GM23338 (cell line): ENCODE results near the gene KNTC1. TPM values are rescaled to one million over a fixed set of nuclear protein-coding genes. Genes with fewer than 3 reads are reported as not detected.

ENCODE experiments used
- ATAC-seq: fragments of 200-7000 bp; cut with Tn5 transposase; 3 replicates; pipeline ENCODE4 v1.9.1; 2020
- DNase-seq: peaks from one replicate; pipeline ENCODE4 v3.0.0-alpha.2; 2015; ENCODE audit warnings: low spot score
- H2AFZ ChIP-seq: fragments of 200-600 bp; sonication (generic); 2 replicates; pipeline ENCODE4 v1.8.0; 2016; ENCODE audit warnings: antibody characterized with exemption, mild to moderate bottlenecking, moderate library complexity
- H3F3A ChIP-seq: fragments of 200-600 bp; sonication (generic); replicated peaks from 2 replicates; pipeline ENCODE4 v1.8.0; 2017; ENCODE audit warnings: antibody characterized with exemption, mixed run types, low read depth
- H3K27ac ChIP-seq: fragments of 200-600 bp; sonication (generic); 2 replicates; pipeline ENCODE4 v1.6.1; 2016; ENCODE audit warnings: low read depth
- H3K27me3 ChIP-seq: fragments of 200-600 bp; sonication (generic); 2 replicates; pipeline ENCODE4 v1.8.0; 2016; ENCODE audit warnings: mild to moderate bottlenecking, mixed run types, moderate library complexity; ENCODE audit not compliant: insufficient read depth
- H3K36me3 ChIP-seq: fragments of 200-600 bp; sonication (generic); 2 replicates; pipeline ENCODE4 v1.8.0; 2016; ENCODE audit warnings: mild to moderate bottlenecking; ENCODE audit not compliant: insufficient read depth
- H3K4me1 ChIP-seq: fragments of 200-600 bp; sonication (generic); 2 replicates; pipeline ENCODE4 v1.8.0; 2016; ENCODE audit warnings: mild to moderate bottlenecking, moderate library complexity; ENCODE audit not compliant: insufficient read depth
- H3K4me2 ChIP-seq: fragments of 200-600 bp; sonication (generic); 2 replicates; pipeline ENCODE4 v1.7.1; 2017; ENCODE audit warnings: mixed run types
- H3K4me3 ChIP-seq: fragments of 200-600 bp; sonication (generic); 2 replicates; pipeline ENCODE4 v1.6.1; 2016; ENCODE audit warnings: mixed run types
- H3K79me2 ChIP-seq: fragments of 200-600 bp; sonication (generic); replicated peaks from 2 replicates; pipeline ENCODE4 v1.8.0; 2017; ENCODE audit warnings: mild to moderate bottlenecking; ENCODE audit not compliant: insufficient read depth
- H3K9me2 ChIP-seq: fragments of 200-600 bp; sonication (generic); 2 replicates; pipeline ENCODE4 v1.8.0; 2017; ENCODE audit not compliant: insufficient read depth
- H4K20me1 ChIP-seq: fragments of 200-600 bp; sonication (generic); replicated peaks from 2 replicates; pipeline ENCODE4 v1.8.0; 2017; ENCODE audit warnings: mild to moderate bottlenecking; ENCODE audit not compliant: insufficient read depth
- H3K27ac Mint-ChIP-seq: 2 replicates; pipeline ENCODE4 v1.8.0; 2020; ENCODE audit warnings: inconsistent platforms, mild to moderate bottlenecking, moderate library complexity, mixed read lengths
- H3K27me3 Mint-ChIP-seq: 3 replicates; pipeline ENCODE4 v1.8.0; 2022; ENCODE audit warnings: low read depth, mild to moderate bottlenecking, moderate library complexity, mixed read lengths, inconsistent platforms; ENCODE audit not compliant: insufficient read depth, poor library complexity
- H3K36me3 Mint-ChIP-seq: 3 replicates; pipeline ENCODE4 v1.8.0; 2021; ENCODE audit warnings: low read depth, mild to moderate bottlenecking, inconsistent platforms, moderate library complexity, mixed read lengths
- H3K4me1 Mint-ChIP-seq: 3 replicates; pipeline ENCODE4 v1.8.0; 2020; ENCODE audit warnings: mild to moderate bottlenecking, inconsistent platforms, mixed read lengths
- H3K4me3 Mint-ChIP-seq: 3 replicates; pipeline ENCODE4 v1.8.0; 2021; ENCODE audit warnings: moderate library complexity, mild to moderate bottlenecking, inconsistent platforms, mixed read lengths
- H3K9me3 Mint-ChIP-seq: 3 replicates; pipeline ENCODE4 v1.8.0; 2020; ENCODE audit warnings: moderate library complexity, mild to moderate bottlenecking, inconsistent platforms, mixed read lengths
- CTCF ChIP-seq, 2 experiments: fragments of 200-600 bp in 1 of 2; sonication (generic) in 1 of 2; conservative IDR thresholded peaks; 2 replicates each; pipeline versions ENCODE4 v1.5.1 to v1.6.1; 2016 to 2017; ENCODE audit warnings: antibody characterized with exemption in 2 of 2, low read depth in 2 of 2, mild to moderate bottlenecking in 2 of 2, moderate library complexity in 1 of 2
- ETS1 ChIP-seq: IDR thresholded peaks from 2 replicates; pipeline ENCODE4 v1.6.1; 2016; ENCODE audit warnings: antibody characterized with exemption
- EZH2 ChIP-seq: fragments of 200-600 bp; sonication (generic); IDR thresholded peaks from one replicate; pipeline ENCODE4 v1.8.0; 2017; ENCODE audit warnings: antibody characterized with exemption, mild to moderate bottlenecking, low read depth; ENCODE audit not compliant: unreplicated experiment
- EZH2phosphoT487 ChIP-seq: fragments of 200-600 bp; sonication (generic); IDR thresholded peaks from one replicate; pipeline ENCODE4 v1.8.1; 2018; ENCODE audit warnings: antibody characterized with exemption; ENCODE audit not compliant: unreplicated experiment
- JUNB ChIP-seq: IDR thresholded peaks from one replicate; pipeline ENCODE4 v1.6.1; 2016; ENCODE audit warnings: antibody characterized with exemption; ENCODE audit not compliant: unreplicated experiment
- POLR2AphosphoS5 ChIP-seq: IDR thresholded peaks from 2 replicates; pipeline ENCODE4 v1.6.1; 2016; ENCODE audit warnings: antibody characterized with exemption, low read depth
- REST ChIP-seq: IDR thresholded peaks from one replicate; pipeline ENCODE4 v1.6.1; 2018; ENCODE audit warnings: antibody characterized with exemption; ENCODE audit not compliant: unreplicated experiment
- STAT1 ChIP-seq: IDR thresholded peaks from one replicate; pipeline ENCODE4 v1.6.1; 2016; ENCODE audit warnings: antibody characterized with exemption; ENCODE audit not compliant: unreplicated experiment
- ZNF114 ChIP-seq: fragments of 250-450 bp; sonication (Bioruptor Pico); IDR thresholded peaks from 2 replicates; pipeline ENCODE4 v1.5.0; 2020; ENCODE audit warnings: mild to moderate bottlenecking, moderate library complexity
- polyA plus RNA-seq: library from polyadenylated mRNA; unstranded; fragments of >200 nt; fragmentation: Nextera tagmentation; extraction: Ambion mirVana; gene quantifications from 2 replicates; pipeline ENCODE4 v1.2.1, GENCODE V29; 2016
- total RNA-seq: library from RNA; depleted of rRNA; stranded (reverse); fragments of >200 nt; shearing (Covaris generic); gene quantifications from 2 replicates; pipeline ENCODE4 v1.2.3, GENCODE V29; 2014

KNTC1 gene
- total and polyA plus RNA-seq, 2 experiments from 2014 or later = 55.2 to 98.0 TPM

- Histone ChIP-seq H3K9me2 (no peaks in the 10 kb centered on the region), H3K4me3 (no peak overlapping the region), H3K36me3 (peaks cover 78% of the 10 kb centered on the region), H3K27me3 (no peaks in the 10 kb centered on the region), H3F3A (peaks cover 58% of the 10 kb centered on the region), H2AFZ (no peak overlapping the region), H3K4me1 (no peaks in the 10 kb centered on the region), H4K20me1 (peaks cover 29% of the 10 kb centered on the region), H3K4me2 (no peak overlapping the region), H3K79me2 (peaks cover 31% of the 10 kb centered on the region), H3K27ac (no peak overlapping the region)
- DNase-seq (no peak), ATAC-seq (no peak)
- TF ChIP-seq JUNB = no peak
- TF ChIP-seq EZH2phosphoT487 = no peak
- peaks cover 92% of the 10 kb centered on the region for H3K36me3 Mint-ChIP-seq
- H3K4me1 Mint-ChIP-seq = peaks cover 7% of the 10 kb centered on the region
- no peak overlapping the region for H3K4me3 Mint-ChIP-seq
- no peaks in the 10 kb centered on the region for H3K9me3 Mint-ChIP-seq
- peaks cover 4% of the 10 kb centered on the region for H3K27me3 Mint-ChIP-seq
- no peak overlapping the region for H3K27ac Mint-ChIP-seq
Measured at GRCh38 chr12:122506393-122506938, 20.6 kb upstream of the KNTC1 start.

GRCh38 chr12:122508163-122508562 lies 18.9 kb upstream of the KNTC1 start:
- Histone ChIP-seq H3F3A (peaks cover 55% of the 10 kb centered on the region), H3K27ac (peak overlapping the region; percentile 27; the same call in 1 of the 2 replicates), H3K9me2 (no peaks in the 10 kb centered on the region), H3K79me2 (peaks cover 45% of the 10 kb centered on the region), H3K4me1 (no peaks in the 10 kb centered on the region), H4K20me1 (peaks cover 29% of the 10 kb centered on the region), H3K36me3 (peaks cover 92% of the 10 kb centered on the region), H2AFZ (no peak overlapping the region), H3K27me3 (no peaks in the 10 kb centered on the region), H3K4me2 (no peak overlapping the region), H3K4me3 (no peak overlapping the region)
- no peaks in the 10 kb centered on the region for H3K4me1 Mint-ChIP-seq
- H3K9me3 Mint-ChIP-seq = no peaks in the 10 kb centered on the region
- DNase-seq (no peak), ATAC-seq (no peak)
- no peak overlapping the region for H3K27ac Mint-ChIP-seq
- peaks cover 96% of the 10 kb centered on the region for H3K36me3 Mint-ChIP-seq
- H3K4me3 Mint-ChIP-seq = no peak overlapping the region
- peaks cover 4% of the 10 kb centered on the region for H3K27me3 Mint-ChIP-seq
- no peak for TF ChIP-seq ETS1
- no peak for TF ChIP-seq ZNF114
- TF ChIP-seq EZH2 = no peak
- no peak for TF ChIP-seq CTCF (conservative IDR thresholded peaks at IDR 0.05; ENCODE audit: low read depth in 2 of 2)
- no peak for TF ChIP-seq REST
- no peak for TF ChIP-seq POLR2AphosphoS5
- TF ChIP-seq STAT1 = no peak
